Measurements from ENCODE around the gene RPS19BP1.

Gene RPS19BP1, protein sequence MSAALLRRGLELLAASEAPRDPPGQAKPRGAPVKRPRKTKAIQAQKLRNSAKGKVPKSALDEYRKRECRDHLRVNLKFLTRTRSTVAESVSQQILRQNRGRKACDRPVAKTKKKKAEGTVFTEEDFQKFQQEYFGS

DNA sequence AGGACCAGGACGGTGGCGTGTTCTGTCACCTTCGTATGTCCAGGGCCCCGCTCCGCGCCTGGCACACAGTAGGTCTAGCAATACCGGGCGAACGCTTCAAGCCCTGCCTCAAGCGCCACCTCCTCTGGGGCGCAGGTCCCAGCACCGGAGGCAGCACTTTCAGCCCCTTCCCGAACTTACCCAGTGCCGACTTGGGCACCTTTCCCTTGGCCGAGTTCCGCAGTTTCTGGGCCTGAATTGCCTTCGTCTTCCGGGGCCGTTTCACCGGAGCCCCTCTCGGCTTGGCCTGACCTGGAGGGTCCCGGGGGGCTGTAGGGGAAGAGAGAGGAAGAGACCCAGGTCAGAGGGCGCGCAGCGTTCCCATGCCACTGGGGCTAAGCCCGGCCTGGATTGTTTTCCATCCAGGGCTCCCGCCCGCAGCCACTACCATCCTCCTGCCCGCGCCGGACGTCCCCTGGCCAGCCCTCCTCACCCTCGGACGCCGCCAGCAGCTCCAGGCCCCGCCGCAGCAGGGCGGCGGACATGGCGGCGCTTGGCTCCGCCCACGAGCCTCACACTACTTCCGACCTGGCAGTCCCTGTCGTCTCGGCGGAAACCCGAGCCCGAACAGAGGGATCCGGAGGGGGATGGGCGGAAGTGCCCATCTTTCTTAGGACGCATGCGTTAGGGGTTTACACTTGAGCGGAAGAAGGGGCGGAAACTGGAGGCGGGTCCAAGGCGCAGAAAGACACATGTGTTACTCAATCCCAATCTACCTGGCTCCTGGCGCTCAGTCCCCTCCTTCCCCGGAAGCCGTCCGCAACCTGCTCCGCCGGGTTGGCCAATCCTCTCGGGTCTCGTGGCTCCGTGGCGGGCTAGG is at the start of gene RPS19BP1:
Gene RPS19BP1, minus strand, starts transcription at position 534 of the 859 bp plus-strand sequence. Its CDS starts 10 bp downstream, at position 524.
- DNase-seq (ENCODE audit: low read depth, low spot score), result peak; percentile 98

DNA sequence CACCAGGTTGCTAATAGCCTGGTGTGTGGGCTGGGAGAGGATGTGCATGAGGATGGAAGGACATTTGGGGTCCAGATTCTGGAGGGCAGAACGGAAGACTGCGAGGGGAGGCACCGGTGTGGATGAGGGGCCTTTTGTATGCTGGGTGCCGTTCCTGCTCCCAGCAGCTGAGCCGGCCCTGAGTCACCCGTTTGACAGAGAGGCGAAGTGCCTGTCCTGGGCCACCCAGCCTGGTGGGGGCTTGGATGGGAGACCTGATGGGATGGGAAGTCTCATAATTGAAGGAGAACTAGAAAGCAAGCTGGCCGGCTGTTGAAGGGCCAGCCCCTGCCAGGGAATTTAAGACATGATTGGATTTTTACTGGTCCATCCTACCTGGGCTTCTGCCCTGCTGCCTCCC is 48.8 kb upstream of the RPS19BP1 start:
- DNase-seq (ENCODE audit: low read depth, low spot score), result no peak

DNA sequence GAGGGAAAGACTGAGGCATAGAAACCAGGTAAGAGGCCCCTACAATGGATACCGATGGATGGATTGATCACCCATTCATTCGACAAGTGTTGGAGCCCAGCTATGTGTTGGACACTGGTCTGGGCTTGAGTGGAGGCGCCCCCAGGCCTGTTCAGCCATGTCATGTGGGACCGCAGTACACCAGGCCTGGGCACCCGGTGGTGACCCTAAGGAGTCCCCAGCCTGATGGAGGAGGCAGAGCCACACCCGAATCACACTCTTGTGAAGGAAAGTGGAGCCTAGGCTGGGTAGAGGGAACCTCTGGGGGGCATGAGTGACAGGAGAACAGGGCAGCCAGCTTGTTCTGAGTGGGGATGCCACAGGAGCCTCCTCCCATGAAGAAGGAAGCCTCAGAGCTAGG is 48.2 kb upstream of the RPS19BP1 start:
- no peak for DNase-seq (ENCODE audit: low read depth, low spot score)

DNA sequence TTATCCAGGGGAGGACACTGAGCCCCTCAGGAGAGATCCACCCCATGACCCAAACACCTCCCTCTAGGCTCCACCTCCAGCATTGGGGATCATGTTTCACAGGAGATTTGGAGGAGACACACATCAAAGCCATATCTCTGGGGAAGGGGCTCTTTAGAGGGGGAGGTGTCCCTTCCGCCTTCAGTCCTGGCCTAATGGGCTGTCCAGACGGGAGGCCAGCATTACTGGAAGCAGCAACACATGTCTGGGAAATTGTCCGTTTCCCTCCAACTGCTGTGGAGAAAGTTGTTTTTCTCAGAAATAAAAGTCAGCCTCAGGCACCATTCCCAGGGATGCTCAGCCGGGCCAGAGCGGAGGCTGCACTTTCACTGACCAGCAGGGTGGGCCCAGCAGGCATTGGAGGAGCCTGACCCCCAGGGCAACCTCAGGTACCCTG is 47.5 kb upstream of the RPS19BP1 start:
- DNase-seq (ENCODE audit: low read depth, low spot score), result no peak

DNA sequence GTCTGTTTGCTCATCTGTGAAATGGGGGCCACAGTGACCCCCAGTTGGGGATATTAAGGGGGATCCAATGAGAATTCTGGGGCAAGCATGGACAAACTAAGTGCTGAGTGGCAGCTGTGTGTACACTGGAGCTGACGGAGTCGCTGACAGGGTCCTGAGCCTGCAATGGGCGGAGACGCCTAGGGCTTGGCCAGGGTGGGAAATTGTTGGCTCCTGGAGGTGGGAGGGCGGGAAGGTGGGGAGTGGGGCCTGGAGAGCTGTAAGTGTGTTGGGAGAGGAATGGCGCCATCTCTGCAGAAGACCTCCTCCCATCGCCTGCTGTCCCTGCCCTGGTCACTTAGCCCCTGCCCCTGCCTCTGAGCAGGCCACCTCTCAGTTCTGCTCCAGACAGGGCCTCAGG is 45.4 kb upstream of the RPS19BP1 start:
- DNase-seq (ENCODE audit: low read depth, low spot score), result no peak

DNA sequence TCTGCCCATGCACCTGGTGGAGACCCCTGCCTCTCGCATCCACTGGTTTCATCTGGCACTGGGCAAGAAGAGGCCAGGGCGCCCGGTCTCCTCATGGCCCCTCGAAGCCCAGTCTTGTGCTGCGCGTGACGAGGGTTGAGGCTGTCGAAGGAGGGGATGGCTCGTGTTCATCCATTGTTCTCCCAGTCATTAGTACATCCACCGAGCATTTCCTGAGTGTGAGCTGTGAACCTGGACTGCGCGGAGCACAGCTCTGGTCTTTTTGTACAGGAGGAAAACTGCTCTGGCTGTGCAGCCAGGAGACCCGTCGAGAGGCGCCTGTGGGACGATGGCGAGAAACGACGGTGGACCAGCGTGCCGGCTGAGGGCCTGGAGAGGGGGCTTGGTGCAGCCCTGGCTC is 44.8 kb upstream of the RPS19BP1 start:
- no peak for DNase-seq (ENCODE audit: low read depth, low spot score)

DNA sequence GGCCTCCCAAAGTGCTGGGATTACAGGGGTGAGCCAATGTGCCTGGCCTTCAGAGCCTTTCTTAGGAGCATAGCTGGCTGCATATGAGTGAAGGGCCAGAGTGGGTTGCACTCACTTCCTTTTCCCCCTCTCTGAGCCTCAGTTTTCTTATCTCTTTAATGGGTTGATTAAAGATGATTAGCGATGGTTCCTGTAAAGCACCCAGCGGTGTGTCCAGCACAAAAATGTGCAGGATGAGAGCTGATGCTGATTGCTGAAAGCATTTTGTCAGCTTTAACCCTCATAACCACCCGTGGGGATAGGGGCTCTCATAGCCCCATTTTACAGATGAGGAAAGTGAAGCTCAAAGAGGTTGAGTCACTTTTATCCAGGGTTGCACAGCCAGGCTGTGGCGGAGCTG is 43.5 kb upstream of the RPS19BP1 start:
- no peak for DNase-seq (ENCODE audit: low read depth, low spot score)

DNA sequence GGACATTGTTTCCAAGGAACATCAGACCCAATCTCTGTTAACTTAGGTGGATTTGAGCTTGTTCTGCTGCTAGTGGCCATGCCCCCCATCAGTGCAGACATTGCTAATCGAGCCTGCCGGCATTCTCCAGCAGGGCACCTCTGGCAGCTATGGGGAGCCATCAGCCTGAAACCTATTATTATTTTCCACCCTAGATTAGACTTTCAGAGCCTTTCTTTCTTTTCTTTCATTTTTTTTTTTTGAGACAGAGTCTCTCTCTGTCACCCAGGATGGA is 42.9 kb upstream of the RPS19BP1 start:
- DNase-seq (ENCODE audit: low read depth, low spot score), result no peak

DNA sequence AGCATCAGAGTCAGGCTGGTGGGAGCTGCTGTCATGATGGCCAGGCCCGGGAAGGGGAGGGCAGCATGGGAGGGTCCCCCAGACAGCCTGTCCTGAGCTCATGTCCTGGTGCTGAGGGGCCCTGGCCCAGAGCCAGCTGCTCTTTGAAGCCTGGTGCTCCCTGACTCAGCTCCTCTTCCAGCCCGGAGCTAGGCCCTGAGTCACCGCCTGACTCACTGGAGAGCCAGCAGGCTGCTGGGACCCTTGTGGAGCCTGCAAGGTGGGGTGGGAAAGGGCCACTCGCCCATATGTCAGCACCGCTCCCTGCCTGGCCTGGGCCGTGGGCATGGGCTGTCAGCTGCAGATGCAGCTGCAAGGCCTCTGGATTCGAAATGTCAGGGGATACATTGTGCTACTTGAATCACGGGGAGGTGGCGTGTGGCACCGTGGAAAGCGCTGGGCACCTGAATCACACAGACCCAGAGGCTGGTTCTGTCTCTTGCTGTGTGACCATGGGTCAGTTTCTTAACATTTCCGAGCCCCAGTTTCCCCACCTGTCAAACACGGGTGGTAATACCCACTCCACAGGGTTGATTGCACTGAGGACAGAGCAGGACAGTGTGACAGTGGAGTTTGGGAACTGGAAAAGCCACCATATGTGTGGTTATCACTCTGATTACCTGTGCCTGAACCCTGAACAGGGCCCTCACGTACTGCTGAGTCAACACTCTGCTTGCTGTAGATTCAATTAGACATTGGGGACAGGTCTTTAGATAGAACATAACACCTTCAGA is 42.4 kb upstream of the RPS19BP1 start:
- DNase-seq (ENCODE audit: low read depth, low spot score), result peak; percentile 76

DNA sequence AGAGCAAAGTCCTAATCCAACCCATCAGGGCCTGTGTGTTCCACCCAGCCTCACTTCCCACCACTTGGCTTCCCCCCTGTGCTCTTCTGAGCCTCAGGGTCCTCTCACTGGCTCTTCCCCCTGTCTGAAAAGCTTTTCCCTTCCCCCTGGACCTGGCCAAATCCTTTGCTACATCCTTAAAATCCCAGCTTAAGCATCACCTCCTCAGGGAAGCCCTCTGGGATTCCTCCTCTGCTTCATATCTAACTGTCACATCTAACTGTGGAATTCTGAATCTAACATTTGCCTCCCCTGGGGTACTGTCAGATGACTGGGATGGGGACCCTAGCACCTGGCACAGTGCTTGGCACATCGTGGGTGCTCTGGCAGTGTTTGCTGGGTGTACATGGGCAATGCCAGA is 39.0 kb upstream of the RPS19BP1 start:
- no peak for DNase-seq (ENCODE audit: low read depth, low spot score)

DNA sequence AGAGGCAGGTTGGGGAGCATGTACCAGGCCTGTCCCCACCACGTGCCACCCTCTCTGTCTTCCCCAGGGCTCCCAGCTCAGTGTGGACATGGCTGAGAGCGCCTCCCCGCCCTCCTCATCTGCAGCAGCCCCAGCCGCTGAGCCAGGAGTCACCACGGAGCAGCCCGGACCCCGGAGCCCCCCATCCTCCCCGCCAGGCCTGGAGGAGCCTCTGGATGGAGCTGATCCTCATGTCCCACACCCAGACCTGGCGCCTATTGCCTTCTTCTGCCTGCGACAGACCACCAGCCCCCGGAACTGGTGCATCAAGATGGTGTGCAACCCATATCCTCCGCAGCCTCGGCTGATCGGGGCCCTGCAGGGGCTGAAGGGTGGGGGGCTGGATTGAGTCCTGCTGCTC is 38.1 kb upstream of the RPS19BP1 start, which contains the start of gene CACNA1I:
Gene CACNA1I, plus strand, starts transcription at position 89 of the 400 bp plus-strand sequence. Its CDS starts 0 bp downstream, at position 89.
- DNase-seq (ENCODE audit: low read depth, low spot score), result no peak

DNA sequence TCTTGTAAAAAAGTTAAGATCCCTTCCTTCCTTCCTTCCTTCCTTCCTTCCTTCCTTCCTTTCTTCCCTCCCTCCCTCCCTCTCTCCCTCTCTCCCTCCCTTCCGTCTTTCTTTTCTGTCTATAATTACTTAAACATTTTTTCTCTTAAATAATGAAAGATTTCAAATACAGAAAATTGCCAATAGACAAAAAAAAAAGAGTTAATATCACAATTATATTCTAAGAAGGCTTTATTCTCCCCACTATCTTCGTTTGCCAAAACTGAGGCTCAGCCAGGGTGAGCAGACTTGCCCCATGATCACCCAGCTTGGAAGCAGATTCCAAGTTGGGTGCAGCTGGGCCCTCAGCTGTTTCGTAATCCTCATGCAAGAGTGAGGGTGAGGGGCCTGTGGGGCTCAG is 37.7 kb upstream of the RPS19BP1 start:
- no peak for DNase-seq (ENCODE audit: low read depth, low spot score)

DNA sequence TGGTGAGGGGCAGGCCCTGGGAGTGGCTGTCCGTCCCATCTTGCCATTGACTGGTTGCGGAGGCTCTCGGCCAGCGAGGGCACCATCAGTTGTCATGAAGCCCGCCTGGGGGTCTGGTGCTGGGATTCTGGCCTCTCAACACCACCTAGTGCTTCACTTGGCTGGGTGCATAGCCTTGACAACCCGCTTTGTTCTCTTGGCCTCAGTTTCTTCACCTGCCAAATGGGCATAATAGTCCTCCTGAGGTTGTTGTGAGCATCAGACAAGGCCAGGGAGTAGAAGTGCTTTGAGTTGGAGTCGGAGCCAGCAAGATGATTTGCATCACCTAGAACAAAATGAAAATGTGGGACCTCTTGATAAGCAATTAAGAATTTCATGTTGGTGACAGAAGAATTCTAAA is 36.5 kb upstream of the RPS19BP1 start:
- DNase-seq (ENCODE audit: low read depth, low spot score), result no peak

DNA sequence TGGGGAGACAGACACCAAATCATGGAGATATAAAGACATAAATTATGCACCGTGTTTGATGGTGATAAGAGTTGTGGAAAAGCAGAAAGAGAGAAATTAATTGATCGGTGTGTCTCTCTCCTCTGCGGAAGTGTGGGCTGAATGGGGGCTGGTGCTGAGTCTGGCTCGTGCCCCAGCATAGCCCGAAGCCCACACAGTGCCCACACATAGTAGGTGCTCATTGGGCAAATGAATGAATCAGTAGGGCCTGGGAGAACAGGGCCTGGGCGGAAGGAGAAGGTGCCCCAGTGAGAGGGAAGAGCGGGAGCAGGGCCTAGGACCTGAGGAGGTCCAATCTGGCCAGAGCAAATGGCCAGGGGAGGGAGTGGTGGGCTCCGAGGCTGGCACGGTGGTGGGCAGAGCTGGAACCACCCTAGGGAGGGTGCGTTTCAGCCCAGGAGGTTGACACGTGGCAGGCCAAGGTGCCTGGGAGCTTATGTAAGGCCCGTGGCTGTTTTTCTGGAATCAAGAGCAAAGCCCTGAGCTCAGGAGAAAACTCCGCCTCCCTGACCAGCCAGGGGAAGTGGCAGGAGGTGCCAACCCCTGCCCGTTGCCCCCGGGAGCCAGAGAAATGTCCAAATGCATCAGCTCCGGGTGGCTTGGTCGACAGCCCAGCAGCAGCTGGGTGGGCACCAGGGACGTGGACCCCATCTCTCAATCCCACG is 35.9 kb upstream of the RPS19BP1 start:
- DNase-seq (ENCODE audit: low read depth, low spot score), result no peak

DNA sequence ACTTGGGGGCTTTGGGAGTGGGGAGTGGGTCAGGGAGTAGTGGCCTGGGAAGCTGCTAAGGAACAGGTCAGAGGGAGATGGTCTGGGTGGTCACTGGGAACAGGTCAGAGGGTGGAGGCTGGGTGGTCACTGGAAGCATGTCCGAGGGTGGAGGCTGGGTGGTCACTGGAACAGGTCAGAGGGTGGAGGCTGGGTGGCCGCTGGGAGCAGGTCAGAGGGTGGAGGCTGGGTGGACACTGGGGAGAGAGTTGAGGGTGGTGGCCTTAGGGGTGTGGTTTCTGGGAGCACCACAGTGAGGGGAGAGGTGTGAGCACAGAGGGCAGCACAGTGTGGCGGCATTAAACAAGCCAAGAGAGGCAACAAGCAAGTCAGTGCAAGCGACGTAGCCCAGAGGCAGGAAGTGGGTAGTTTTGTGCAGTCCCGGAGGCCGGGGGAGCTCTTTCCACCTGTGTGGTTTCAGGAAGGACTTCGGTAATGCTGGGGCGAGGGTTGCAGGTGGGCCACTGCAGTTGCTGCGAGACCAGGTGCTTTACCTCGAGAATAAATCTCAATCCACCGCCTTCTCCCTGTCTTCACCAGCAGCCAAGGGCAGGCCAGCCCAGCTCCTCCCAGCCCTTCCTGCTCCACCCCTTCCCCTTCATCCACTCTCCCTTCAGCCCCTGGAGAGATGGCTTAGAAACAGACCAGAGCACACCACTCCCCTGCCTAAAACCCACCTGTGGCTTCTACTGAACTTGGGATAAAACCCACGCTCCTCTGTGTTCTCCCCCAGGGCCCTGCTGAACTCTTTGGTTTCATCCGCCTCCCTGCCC is 34.8 kb upstream of the RPS19BP1 start:
- no peak for DNase-seq (ENCODE audit: low read depth, low spot score)

DNA sequence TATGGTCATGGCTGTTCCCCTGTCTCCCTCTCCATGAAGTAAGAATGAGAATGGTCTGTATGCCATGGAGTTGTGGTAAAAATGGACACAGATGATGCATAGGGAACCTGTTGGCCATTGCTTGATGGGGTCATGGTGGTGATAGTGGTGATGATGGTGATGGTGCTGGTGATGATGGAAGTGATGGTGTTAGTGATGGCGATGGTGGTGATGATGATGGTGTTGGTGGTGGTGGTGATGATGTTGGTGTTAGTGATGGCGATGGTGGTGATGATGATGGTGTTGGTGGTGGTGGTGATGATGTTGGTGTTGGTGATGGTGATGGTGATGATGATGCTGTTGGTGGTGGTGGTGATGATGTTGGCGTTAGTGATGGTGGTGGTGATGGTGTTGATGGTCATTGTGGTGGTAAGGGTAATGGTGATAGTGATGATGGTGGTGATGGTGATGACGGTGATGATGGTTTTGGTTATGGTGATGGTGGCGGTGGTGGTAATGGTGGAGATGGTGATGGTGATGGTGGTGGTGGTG is 32.9 kb upstream of the RPS19BP1 start:
- no peak for DNase-seq (ENCODE audit: low read depth, low spot score)

DNA sequence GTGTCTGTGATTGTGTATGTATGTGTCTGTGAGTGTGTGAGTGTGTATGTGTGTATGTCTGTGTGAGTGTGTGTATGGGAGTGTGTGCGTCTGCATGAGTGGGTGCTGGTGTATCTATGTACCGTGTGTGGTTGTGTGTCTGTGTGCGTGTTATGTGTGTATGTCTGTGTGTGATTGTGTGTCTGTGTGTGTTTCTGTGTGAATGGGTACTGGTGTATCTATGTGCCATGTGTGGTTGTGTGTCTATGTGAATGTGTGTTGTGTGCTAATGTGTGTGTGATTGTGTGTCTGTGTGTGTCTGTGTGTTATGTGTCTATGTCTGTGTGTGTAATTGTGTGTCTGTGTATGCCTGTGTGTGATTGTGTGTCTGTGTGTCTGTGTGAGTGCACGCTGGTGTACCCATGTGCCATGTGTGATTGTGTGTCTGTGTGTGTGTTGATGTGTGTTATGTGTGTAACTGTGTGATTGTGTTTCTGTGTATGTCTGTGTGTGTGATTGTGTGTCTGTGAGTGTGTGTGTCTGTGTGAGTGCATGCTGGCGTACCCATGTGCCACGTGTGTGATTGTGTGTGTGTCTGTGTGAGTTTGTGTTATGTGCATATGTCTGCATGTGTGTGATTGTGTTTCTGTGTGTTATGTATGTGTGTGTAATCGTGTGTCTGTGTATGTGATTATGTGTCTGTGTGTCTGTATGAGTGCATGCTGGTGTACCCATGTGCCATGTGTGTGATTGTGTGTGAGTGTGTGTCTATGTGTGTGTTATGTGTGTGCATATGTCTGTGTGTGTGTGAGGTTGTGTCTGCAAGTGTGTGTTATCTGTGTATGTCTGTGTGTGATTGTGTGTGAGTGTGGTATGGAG is 31.3 kb upstream of the RPS19BP1 start:
- no peak for DNase-seq (ENCODE audit: low read depth, low spot score)

DNA sequence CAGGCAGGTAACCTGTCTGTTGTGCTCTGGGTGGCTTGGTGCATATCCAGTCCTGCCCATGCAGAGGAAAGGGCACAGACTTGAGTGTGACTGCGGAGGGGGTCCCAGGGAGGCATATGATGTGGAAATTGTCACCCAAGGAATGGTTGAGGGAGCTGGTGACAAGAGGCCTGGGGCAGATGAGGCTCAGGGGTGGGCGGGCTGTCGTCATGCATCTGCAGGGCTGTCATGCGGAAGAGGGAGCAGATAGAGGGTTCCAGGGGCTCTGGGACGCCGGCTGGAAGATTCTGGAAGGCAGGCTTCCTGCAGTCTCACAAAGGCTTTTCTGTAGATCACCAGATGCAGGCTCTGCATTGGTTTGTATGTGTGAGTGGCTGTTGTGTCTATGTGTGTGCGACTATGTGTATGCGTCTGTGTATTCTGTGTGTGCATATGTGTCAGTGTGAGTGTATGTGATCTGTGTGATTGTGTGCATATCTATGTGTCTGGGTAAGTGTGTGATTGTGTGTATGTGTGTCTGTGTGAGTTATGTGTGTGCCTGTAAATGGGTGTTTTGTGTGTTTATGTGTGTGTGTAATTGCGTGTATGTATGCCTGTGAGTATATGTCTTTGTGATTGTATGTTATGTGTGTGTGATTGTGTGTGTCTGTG is 30.4 kb upstream of the RPS19BP1 start:
- no peak for DNase-seq (ENCODE audit: low read depth, low spot score)

DNA sequence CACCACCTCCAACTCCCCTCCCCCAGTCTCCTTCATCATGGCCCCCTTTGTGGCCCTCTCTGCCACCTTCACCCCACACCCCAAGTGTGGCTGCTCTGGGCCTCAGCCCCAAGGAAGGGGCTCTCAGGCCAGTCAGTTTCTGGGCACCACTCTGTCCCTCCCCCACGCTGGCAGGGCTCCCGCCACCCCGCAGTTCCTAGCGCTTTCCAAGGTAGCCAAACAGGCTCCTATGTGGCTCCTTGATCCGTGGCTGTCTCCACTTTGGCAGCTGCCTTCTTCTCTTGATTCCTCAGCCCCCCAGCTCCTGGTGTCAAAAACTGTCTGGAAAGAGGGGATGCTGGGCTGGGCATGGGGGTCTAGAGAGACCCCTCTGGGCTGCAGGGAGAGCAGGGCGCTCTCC is 27.6 kb upstream of the RPS19BP1 start:
- no peak for DNase-seq (ENCODE audit: low read depth, low spot score)
